GM12878 (cell line): Measurements from ENCODE around the gene CEBPB. TPM values are rescaled to one million over a fixed set of nuclear protein-coding genes. Genes with fewer than 3 reads are reported as not detected.

Source experiments
- ATAC-seq: fragments of 200-7000 bp; cut with Tn5 transposase; 3 replicates; pipeline ENCODE4 v1.9.1; 2020; ENCODE audit warnings: mild to moderate bottlenecking, moderate library complexity
- BruUV-seq: library from RNA; stranded (reverse); fragments of 400-500 nt; replicated peaks from 2 replicates; lab custom pipeline; 2021; lab: Mats Ljungman, UMichigan
- CTCF ChIA-PET: fragments of 300-600 bp; sonication (Branson Sonifier 250); formaldehyde crosslinking; extraction: SDS; loops from one replicate; lab custom pipeline; 2021; ENCODE audit warnings: inconsistent platforms; lab: Yijun Ruan, JAX
- POLR2A ChIA-PET: fragments of 350-600 bp; formaldehyde crosslinking; extraction: SDS; loops from one replicate; lab custom pipeline; 2021; ENCODE audit warnings: inconsistent platforms; lab: Charles Lee
- RAD21 ChIA-PET: fragments of 300-600 bp; sonication (Branson Sonifier 250); formaldehyde crosslinking; loops from one replicate; lab custom pipeline; 2023; ENCODE audit warnings: antibody characterized with exemption; ENCODE audit not compliant: unreplicated experiment; lab: Charles Lee
- SMC1A ChIA-PET: fragments of 300-600 bp; sonication (Branson Sonifier 250); formaldehyde crosslinking; loops from one replicate; lab custom pipeline; 2023; ENCODE audit not compliant: unreplicated experiment, uncharacterized antibody; lab: Charles Lee
- DNase-seq: peaks from one replicate; pipeline ENCODE4 v3.0.0-alpha.2; 2011; ENCODE audit warnings: low read depth, low spot score
- FAIRE-seq: peaks from 3 replicates; lab custom pipeline; 2011; peaks lifted over from hg19 to GRCh38; lab: Jason Lieb, UNC
- H2AFZ ChIP-seq: 2 replicates; pipeline ENCODE4 v1.6.0; 2011; ENCODE audit warnings: low read depth, low read length, control low read depth; ENCODE audit not compliant: control insufficient read depth
- H3K27ac ChIP-seq: 2 replicates; pipeline ENCODE4 v1.5.1; 2011; ENCODE audit warnings: control low read depth; ENCODE audit not compliant: control insufficient read depth, insufficient read depth
- H3K27me3 ChIP-seq, 2 experiments: replicated peaks in 1 of 2; 2 replicates each; pipeline versions ENCODE4 v1.6.0 to v1.6.1; 2011; ENCODE audit warnings: low read length in 1 of 2; ENCODE audit not compliant: control insufficient read depth in 2 of 2, insufficient read depth in 2 of 2
- H3K36me3 ChIP-seq, 2 experiments: 2 replicates each; pipeline ENCODE4 v1.5.1; 2011; ENCODE audit warnings: low read length in 1 of 2; ENCODE audit not compliant: control insufficient read depth in 2 of 2, insufficient read depth in 2 of 2
- H3K4me1 ChIP-seq: 2 replicates; pipeline ENCODE4 v1.6.1; 2011; ENCODE audit warnings: mild to moderate bottlenecking, low read length, moderate library complexity, mixed read lengths; ENCODE audit not compliant: control insufficient read depth, insufficient read depth
- H3K4me2 ChIP-seq: 2 replicates; pipeline ENCODE4 v1.6.0; 2011; ENCODE audit warnings: control low read depth; ENCODE audit not compliant: control insufficient read depth, insufficient read depth
- H3K4me3 ChIP-seq: fragments of 200-600 bp; sonication (generic); 2 replicates; pipeline ENCODE4 v1.5.1; 2016
- H3K79me2 ChIP-seq: 2 replicates; pipeline ENCODE4 v1.6.0; 2011; ENCODE audit warnings: low read length; ENCODE audit not compliant: control insufficient read depth, insufficient read depth
- H3K9ac ChIP-seq: 2 replicates; pipeline ENCODE4 v1.8.0; 2011; ENCODE audit warnings: low read length, control low read depth, mixed read lengths; ENCODE audit not compliant: control insufficient read depth, insufficient read depth
- H3K9me3 ChIP-seq: replicated peaks from 3 replicates; pipeline ENCODE4 v1.5.1; 2011; ENCODE audit warnings: mild to moderate bottlenecking, low read length; ENCODE audit not compliant: control insufficient read depth, insufficient read depth
- H4K20me1 ChIP-seq: 2 replicates; pipeline ENCODE4 v1.6.0; 2011; ENCODE audit not compliant: control insufficient read depth, insufficient read depth
- BACH1 ChIP-seq: fragments of 450-650 bp; IDR thresholded peaks from 2 replicates; pipeline ENCODE4 v1.6.1; 2017; ENCODE audit warnings: mild to moderate bottlenecking, borderline replicate concordance
- MAX ChIP-seq: IDR thresholded peaks from 2 replicates; pipeline ENCODE4 v1.6.1; 2012; ENCODE audit warnings: low read depth, low read length, improper control_type of control experiment
- MLLT1 ChIP-seq: fragments of 450-650 bp; IDR thresholded peaks from 2 replicates; pipeline ENCODE4 v1.6.1; 2016; ENCODE audit warnings: mild to moderate bottlenecking
- SIN3A ChIP-seq: IDR thresholded peaks from 2 replicates; pipeline ENCODE4 v1.6.1; 2012; ENCODE audit warnings: low read depth, low read length, improper control_type of control experiment
- YY1 ChIP-seq: IDR thresholded peaks from 2 replicates; pipeline ENCODE4 v1.6.1; 2011; ENCODE audit warnings: low read depth, mild to moderate bottlenecking, low read length
- WGBS: methylation state at CpG from one replicate; pipeline ENCODE4 v1.1.6; 2016; ENCODE audit warnings: low lambda C conversion rate; ENCODE audit not compliant: insufficient replicate concordance, insufficient coverage; ENCODE audit errors: missing lambda C conversion rate; 5-methylcytosine and 5-hydroxymethylcytosine counted together
- in situ Hi-C: fragments of 300-500 bp; cut with MboI; formaldehyde crosslinking; loops from 9 replicates; pipeline ENCODE4 v1.14.3; 2018; ENCODE audit warnings: mixed read lengths
- intact Hi-C: fragments of 100-400 bp; cut with micrococcal nuclease; formaldehyde crosslinking; loops from one replicate; pipeline ENCODE4 v1.14.2; 2022; ENCODE audit not compliant: unreplicated experiment
- polyA plus RNA-seq, 11 experiments: library from polyadenylated mRNA; depleted of rRNA in 4 of 11; unstranded in 6 of 11; stranded (reverse) in 5 of 11; fragments of >200 nt; fragmentation: Nextera tagmentation in 4 of 11; fragmentation: Illumina TruSeq in 1 of 11; extraction: Ambion mirVana in 4 of 11; extraction: Trizol in 1 of 11; gene quantifications; 1 replicate in 1 of 11; 2 replicates in 10 of 11; pipeline versions ENCODE4 v1.2.1 to v1.2.3, GENCODE V29; 2011 to 2016; ENCODE audit warnings: inconsistent platforms in 2 of 11, missing spikeins in 2 of 11, low read depth in 1 of 11
- total RNA-seq, 4 experiments: library from RNA; depleted of rRNA in 3 of 4; stranded (reverse); fragments of >200 nt in 3 of 4; fragmentation: Illumina TruSeq in 1 of 4; extraction: Trizol in 1 of 4; gene quantifications; 2 replicates each; pipeline versions ENCODE4 v1.2.1 to v1.2.3, GENCODE V29; 2013 to 2021

The CEBPB gene
- total and polyA plus RNA-seq, 10 of the 15 experiments (the other 5 are each of a cell fraction or from before 2014, with no cell fraction given), result 0.18 to 8.8 (median 1.6) TPM

- no peak for TF ChIP-seq SIN3A
- TF ChIP-seq MAX, result no peak
- TF ChIP-seq MLLT1, result no peak
These were observed 32.7 kb downstream of the CEBPB start (continued) for GRCh38 chr20:50223039-50224005.

GRCh38 chr20:50224052-50224451 is 33.4 kb downstream of the CEBPB start:
- intact Hi-C loops, result no loop called here
- no peaks in the 10 kb centered on the region for H3K79me2 ChIP-seq
- DNase-seq (no peak), ATAC-seq (no peak), FAIRE-seq (no peak)
- H2AFZ ChIP-seq, result no peak overlapping the region
- CTCF ChIA-PET, result no interaction called here
- RAD21 ChIA-PET, result no interaction called here
- H3K4me2 ChIP-seq, result no peak overlapping the region
- no peaks in the 10 kb centered on the region for H3K36me3 ChIP-seq
- POLR2A ChIA-PET, result no interaction called here
- SMC1A ChIA-PET, result no interaction called here
- H4K20me1 ChIP-seq, result no peaks in the 10 kb centered on the region
- no CpG with 5 or more reads among the region's 1 CpG for WGBS
- no TSS peak for BruUV-seq
- H3K4me1 ChIP-seq, result no peaks in the 10 kb centered on the region
- no peak overlapping the region for H3K4me3 ChIP-seq
- no peaks in the 10 kb centered on the region; the same call in 2 of the 3 replicates for H3K9me3 ChIP-seq
- H3K27me3 ChIP-seq, result peaks cover 0 to 1% of the 10 kb centered on the region in 2 experiments; a peak in 2 of 4 replicates
- no peak overlapping the region for H3K9ac ChIP-seq
- no peak overlapping the region for H3K27ac ChIP-seq
- in situ Hi-C loops, result no loop called here
- 0 out of 2 replicates have a peak, but pooled peaks have one; percentile 12 for TF ChIP-seq YY1
- TF ChIP-seq BACH1, result no peak
